NCI-H1436 (cell line): ENCODE data around the gene ERMP1.
"Not testable (repeated sequence)": the region's sequence is repeated elsewhere in the genome, so short reads cannot be mapped to it uniquely, and the experiment has no call there.

Experiments
- DNase-seq: peaks from one replicate; lab custom pipeline; 2025; lab: John Stamatoyannopoulos, UW

Gene ERMP1

GRCh38 chr9:5832538-5833529, at the start of gene ERMP1:
ERMP1 (minus strand) TSS chr9:5833117; CDS start chr9:5833027, 90 bp downstream.
- peak; percentile 78 for DNase-seq

DNA sequence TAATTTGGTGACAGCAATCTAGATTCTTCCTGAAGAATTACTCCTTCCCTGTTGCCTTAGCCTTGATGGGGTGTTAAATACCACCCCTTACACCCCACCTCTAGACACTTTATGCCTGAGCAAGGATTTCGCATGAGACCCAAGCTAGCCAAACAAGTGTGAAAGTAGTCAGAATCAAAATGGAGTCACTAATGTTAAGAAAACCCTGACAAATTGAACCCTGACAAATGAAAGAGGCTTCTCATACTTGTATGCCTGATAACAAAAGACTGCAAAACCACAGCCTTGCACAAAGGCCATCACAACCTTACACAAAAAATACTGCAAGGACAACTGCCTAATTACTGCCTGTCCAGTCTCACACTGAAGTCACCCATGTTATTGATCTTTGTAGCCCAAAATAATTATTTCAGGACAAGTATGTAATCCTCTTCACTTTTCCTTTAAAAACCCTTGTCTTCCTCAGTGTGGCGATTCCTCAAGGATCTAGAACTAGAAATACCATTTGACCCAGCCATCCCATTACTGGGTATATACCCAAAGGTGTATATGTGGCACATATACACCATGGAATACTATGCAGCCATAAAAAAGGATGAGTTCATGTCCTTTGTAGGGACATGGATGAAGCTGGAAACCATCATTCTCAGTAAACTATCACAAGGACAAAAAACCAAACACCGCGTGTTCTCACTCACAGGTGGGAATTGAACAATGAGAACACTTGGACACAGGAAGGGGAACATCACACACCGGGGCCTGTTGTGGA, 49.5 kb upstream of the ERMP1 start:
- not testable (repeated sequence) for DNase-seq

DNA sequence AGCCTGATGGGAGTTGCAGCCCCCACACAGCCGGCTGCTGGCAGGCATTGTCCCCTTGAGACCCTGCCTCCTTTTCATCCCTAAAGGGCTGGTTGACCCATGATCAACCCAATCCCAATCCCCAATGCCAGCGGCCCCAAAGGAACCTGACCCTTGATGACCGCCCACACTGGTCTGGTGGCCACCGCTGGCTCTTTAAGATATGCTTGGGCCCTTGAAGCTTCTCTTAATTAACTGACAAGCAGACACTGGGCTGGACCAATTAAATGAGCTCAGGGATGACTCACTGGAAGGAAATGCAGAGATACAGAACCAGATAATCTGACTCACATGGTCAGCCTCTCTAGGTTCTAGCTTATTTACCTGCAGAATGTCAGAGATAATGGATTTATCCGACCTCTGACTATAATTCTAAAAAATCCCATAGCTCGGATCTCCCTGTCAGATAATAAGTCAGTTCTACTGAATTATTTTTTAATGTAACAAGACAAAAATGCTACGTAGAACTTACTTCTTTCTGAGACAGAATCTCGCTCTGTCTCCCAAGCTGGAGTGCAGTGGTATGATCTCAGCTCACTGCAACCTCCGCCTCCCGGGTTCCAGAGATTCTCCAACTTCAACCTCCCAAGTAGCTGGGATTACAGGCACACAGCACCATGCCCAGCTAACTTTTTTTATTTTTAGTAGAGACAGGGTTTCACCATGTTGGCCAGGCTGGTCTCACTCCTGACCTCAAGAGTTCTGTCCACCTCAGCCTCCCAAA, 46.7 kb upstream of the ERMP1 start:
- no peak for DNase-seq

DNA sequence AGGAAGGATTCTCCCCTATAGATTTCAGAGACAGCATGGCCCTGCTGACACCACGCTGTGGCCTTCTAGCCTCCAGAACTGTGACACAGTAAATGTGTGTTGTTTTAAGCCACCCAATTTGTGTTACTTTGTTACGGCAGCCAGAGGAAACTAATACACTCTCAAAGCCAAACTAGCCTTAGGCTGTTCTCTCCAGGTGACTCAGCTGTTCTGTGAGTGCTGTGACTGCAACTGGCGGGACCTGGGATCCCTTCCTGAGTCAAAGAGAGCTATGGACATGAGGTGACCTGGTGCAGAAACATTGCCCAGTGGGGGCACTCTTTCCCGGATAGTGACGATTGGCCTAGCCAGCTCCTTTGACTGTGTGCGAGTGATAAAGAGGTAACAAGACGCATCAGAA, 43.8 kb upstream of the ERMP1 start:
- no peak for DNase-seq

DNA sequence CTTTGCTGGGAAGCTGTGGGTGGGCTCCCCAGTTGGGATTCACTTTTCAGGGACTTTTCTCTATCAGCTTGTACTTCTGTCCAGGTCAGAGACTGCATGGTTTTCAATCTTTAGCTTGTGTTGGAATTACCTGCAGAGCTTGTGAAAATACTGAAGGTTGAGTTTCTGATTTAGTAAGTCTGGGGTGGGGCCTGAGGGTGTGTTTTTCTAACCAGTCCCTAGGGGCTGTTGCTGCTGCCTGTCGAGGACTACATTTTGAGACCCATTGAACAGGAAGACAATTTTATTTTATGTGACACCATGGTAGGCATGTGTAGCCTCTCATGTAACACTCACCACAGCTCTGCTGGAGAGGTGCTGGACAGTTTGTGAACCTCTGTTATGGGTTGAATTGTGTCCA, 43.1 kb upstream of the ERMP1 start:
- DNase-seq, result no peak

GRCh38 chr9:5874048-5874447, 41.1 kb upstream of the ERMP1 start:
- DNase-seq, result no peak

DNA sequence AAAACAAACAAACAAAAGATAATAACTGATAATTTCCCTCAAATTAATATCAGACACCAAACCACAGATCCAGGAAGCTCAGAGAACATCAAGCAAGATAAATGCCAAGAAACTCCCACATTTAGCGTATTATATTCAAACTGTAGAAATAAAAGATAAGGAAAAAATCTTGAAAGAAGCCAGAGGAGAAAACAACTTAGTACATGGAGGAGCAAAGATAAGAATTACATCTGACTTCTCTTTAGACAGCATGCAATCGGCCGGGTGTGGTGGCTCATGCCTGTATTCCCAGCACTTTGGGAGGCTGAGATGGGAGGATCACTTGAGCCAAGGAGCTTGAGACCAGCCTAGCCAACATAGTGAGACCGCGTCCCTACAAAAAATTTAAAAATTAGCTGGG, 40.5 kb upstream of the ERMP1 start:
- DNase-seq, result no peak

DNA sequence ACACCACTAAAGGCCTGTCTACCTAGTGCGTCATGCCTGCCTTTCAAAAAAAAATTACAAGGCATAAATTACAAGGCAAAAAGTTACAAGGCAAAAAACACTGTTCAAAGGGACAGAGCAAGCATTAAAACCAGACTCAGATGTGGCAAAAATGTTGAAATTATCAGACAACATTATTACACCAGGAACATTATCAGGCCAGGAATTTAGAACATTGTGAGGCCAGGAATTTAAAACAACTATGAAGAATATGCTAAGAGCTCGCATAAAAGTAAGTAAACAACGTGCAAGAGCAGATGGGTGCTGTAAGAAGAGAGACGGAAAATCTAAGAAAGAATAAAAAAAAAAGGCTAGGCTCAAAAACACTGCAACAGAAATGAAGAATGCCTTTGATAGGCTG, 39.6 kb upstream of the ERMP1 start:
- no peak for DNase-seq

GRCh38 chr9:5871785-5872184, 38.9 kb upstream of the ERMP1 start:
- DNase-seq, result no peak

GRCh38 chr9:5870691-5871090, 37.8 kb upstream of the ERMP1 start:
- no peak for DNase-seq

GRCh38 chr9:5870020-5870339, 37.1 kb upstream of the ERMP1 start:
- DNase-seq, result no peak

- DNase-seq, result no peak
Measured at GRCh38 chr9:5869315-5870019, 36.5 kb upstream of the ERMP1 start.

GRCh38 chr9:5868235-5868634, 35.3 kb upstream of the ERMP1 start:
- no peak for DNase-seq

- DNase-seq, result no peak
Measured at GRCh38 chr9:5866685-5867084, 33.8 kb upstream of the ERMP1 start.

DNA sequence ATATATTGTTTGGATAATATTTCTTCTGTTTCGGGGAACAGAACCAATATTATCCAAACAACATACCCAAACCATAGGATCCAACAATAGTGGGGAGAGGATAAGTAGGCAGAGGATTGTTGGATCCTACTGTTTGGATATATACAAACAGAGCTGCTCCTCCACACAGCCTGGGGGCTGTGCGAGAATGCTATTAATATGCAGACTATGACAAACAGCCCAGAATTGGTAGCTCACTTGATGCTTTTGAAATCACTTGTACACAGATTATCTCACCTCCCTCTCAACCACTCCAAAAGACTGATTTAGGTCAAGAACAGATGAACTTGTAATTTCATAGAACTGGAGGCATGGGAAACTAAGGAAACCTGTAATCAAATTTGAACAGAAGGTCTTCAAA, 33.4 kb upstream of the ERMP1 start:
- no peak for DNase-seq

GRCh38 chr9:5864446-5864845, 31.5 kb upstream of the ERMP1 start:
- no peak for DNase-seq

- no peak for DNase-seq
Measured at GRCh38 chr9:5863092-5863746, 30.3 kb upstream of the ERMP1 start.

- DNase-seq, result no peak
Measured at GRCh38 chr9:5858833-5859232, 25.9 kb upstream of the ERMP1 start.

GRCh38 chr9:5857928-5858327, 25.0 kb upstream of the ERMP1 start:
- no peak for DNase-seq

DNA sequence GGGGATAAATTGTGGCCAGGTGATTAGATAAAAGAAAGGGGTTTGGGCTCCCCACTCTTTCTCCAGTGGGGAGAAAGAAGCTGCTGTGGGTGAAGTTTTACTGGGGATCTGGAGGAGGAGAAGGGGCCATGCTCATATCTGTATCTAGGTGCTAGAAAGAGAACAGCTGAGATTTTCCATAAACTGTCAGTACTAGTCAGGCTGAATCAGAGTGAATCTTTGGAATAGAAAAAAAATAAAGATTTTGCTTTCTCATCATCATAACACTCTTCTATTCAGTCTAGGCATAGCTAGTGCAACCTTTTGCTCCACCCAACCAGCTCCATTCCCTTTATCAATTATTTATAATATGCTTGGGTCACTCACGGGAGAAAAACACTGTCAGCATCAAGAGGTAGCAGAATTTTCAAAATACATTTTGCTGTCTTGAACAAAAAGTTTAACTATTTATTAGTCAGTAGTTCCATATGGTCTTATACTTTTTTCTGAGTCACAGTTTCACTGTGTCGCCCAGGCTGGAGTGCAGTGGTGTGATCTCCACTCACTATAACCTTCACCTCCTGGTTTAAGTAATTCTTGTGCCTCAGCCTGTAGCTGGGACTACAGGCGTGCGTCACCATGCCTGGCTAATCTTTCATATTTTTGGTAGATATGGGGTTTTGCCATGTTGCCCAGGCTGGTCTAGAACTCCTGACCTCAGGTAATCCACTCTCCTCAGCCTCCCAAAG, 21.3 kb upstream of the ERMP1 start:
- no peak for DNase-seq

GRCh38 chr9:5853617-5854016, 20.7 kb upstream of the ERMP1 start:
- DNase-seq, result no peak
